Epithelial cell of proximal tubule (primary cell): ENCODE data around the gene PHLDA1. TPM values are rescaled to one million over a fixed set of nuclear protein-coding genes. Genes with fewer than 3 reads are reported as not detected.
A peak's percentile ranks its signal among the peaks of the same experiment; 100 is the strongest.

Experiments
- DNase-seq: peaks from one replicate; pipeline ENCODE4 v3.0.0-alpha.2; 2011; ENCODE audit warnings: low read depth
- H3K4me3 ChIP-seq: 2 replicates; pipeline ENCODE4 v1.5.1; 2011; ENCODE audit warnings: low read depth, mild to moderate bottlenecking, low read length
- total RNA-seq: library from RNA; depleted of rRNA; stranded (reverse); fragments of >200 nt; gene quantifications from 2 replicates; pipeline ENCODE4 v1.2.3, GENCODE V29; 2015
- TF ChIP-seq, protein P1 (sequence below): conservative IDR thresholded peaks from 2 replicates; pipeline ENCODE4 v1.5.1; 2012; ENCODE audit warnings: low read depth, mild to moderate bottlenecking, low read length

The PHLDA1 gene
- total RNA-seq: 74.3 and 89.0 TPM in 2 replicates

DNA sequence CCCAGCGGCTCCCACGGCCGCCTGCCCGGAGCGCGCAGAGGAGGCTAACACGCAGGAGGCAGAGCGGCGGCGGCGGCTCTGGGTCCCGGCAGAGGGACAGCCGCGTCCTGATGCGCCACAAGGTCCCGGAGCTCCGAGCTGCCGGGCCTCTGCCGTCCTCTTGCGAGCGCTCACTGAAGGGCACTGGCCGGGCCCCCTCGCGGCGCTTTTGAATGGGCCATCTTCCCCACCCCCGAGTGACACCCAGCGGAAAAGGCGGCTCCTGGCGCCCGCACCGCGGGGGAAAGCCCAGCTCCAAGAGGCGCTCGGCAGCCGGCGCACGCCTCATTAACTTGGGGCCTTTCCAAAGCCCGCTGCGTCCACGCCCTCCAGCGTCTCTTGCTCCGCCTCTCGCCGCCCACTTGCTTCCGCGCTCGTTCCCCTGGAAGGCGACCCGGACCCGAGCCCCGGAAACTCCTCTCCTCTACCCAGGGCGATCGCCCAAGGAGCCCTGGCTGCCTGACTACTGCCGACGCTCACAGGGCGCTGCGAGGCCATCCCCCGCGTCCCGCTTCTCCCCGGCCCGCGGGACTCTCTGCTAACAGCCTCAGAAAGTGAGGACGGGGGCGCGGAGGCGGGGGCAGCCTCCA lies at the start of gene PHLDA1:
Gene PHLDA1 (minus strand): TSS at position 363 of the 629 bp plus-strand sequence.
- no peak for DNase-seq
- peak within 1 kb of the TSS; percentile 96 for H3K4me3 ChIP-seq
- TF ChIP-seq, protein P1, sequence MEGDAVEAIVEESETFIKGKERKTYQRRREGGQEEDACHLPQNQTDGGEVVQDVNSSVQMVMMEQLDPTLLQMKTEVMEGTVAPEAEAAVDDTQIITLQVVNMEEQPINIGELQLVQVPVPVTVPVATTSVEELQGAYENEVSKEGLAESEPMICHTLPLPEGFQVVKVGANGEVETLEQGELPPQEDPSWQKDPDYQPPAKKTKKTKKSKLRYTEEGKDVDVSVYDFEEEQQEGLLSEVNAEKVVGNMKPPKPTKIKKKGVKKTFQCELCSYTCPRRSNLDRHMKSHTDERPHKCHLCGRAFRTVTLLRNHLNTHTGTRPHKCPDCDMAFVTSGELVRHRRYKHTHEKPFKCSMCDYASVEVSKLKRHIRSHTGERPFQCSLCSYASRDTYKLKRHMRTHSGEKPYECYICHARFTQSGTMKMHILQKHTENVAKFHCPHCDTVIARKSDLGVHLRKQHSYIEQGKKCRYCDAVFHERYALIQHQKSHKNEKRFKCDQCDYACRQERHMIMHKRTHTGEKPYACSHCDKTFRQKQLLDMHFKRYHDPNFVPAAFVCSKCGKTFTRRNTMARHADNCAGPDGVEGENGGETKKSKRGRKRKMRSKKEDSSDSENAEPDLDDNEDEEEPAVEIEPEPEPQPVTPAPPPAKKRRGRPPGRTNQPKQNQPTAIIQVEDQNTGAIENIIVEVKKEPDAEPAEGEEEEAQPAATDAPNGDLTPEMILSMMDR: peak; percentile 54

DNA sequence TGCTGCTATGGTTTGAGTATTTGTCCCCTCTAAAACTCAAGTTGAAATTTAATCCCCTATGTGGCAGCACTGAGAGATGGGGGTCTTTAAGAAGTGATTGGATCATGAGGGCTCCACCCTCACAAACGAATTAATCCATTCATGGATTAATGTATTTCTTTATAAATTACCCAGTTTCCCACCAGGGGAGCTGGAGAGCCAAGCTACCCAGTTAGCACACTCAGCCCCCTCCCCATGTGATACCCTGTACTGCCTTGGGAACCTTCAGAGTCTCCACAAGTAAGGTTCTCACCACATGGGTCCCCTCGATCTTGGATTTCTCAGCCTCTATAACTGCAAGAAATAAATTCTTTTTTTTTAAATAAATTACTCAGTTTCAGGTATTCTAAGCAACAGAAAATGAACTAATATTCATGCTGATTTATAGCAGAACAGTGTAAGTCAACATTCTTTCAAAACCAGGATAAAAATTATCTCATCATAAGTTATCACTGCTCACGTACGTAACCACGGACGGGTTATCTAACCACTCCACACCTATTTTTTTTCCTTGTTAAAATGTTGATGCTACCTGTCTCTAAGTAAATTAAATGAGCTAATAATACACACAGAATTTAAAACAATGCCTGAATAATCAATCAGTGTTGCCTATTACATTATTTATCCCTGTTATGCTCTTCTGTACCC lies 49.3 kb upstream of the PHLDA1 start:
- TF ChIP-seq, protein P1: peak; percentile 41
- DNase-seq: no peak

DNA sequence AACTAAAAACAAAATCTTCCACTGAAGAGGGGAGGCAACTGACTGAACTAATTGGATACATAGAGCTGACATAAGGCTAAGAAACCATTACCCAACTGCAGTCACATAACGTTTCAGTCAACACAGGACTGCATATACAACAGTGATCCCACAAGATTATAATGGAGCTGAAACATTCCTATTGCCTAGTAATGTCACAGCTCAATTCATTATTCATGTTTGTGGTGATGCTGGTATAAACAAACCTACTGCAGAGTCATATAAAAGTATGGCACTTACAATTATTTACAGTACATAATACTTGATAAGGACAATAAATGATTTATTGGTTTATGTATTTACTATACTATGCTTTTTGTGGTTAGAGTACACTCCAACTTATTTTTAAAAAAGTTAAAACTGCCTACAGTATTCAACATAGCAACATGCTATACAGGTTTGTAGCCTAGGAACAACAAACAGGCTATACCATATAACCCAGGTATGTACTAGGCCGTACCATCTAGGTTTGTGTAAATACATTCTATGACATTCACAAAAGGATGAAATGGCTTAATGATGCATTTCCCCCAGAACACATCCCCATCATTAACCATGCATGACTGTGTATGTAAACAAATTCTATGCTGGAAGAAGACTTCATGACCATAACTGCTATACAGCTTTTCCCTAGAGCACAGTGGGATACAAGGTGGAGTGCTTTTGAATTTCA lies 48.6 kb upstream of the PHLDA1 start:
- DNase-seq: no peak
- H3K4me3 ChIP-seq: no peak overlapping the region
- TF ChIP-seq, protein P1: no peak

More for the DNA sequence above, 49.3 kb upstream of the PHLDA1 start:
- H3K4me3 ChIP-seq: no peak overlapping the region

DNA sequence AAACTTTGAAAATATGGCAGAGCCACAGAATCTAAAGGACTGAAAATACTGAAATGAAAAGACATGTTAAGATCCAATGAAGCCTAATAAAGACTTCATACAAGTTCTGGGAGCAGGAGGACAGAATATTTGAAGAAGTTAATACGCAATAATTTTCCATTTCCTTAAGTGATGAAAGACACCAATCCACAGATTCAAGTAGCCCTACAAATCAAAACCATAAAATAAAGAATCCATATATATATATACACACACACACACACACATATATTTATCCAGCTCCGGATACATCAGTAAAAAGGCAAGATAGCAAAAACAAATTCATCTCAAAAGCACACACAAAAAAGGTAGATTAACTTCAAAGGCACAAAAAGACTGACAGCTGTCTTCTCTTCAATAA lies 47.2 kb upstream of the PHLDA1 start:
- DNase-seq: no peak
- TF ChIP-seq, protein P1: no peak
- H3K4me3 ChIP-seq: no peak overlapping the region

DNA sequence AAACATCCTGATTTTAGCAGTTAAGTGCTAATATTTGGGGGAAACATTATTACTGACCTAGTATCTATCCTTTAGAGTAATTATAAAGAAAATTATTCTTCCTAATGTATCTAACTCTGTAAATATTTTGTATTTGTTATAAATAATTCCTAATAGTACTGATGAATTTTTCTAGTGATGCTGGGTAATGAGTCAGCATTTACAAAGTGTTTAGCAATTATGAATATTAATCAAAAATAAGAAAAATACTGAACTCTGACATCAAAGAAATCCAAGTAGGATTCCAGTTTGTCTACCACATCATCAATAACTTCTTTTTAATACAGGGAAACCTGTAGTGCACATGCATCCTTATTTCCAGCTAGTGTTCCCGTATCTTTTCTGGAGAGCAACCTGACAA lies 43.9 kb upstream of the PHLDA1 start:
- TF ChIP-seq, protein P1: no peak
- no peak overlapping the region for H3K4me3 ChIP-seq
- DNase-seq: no peak

DNA sequence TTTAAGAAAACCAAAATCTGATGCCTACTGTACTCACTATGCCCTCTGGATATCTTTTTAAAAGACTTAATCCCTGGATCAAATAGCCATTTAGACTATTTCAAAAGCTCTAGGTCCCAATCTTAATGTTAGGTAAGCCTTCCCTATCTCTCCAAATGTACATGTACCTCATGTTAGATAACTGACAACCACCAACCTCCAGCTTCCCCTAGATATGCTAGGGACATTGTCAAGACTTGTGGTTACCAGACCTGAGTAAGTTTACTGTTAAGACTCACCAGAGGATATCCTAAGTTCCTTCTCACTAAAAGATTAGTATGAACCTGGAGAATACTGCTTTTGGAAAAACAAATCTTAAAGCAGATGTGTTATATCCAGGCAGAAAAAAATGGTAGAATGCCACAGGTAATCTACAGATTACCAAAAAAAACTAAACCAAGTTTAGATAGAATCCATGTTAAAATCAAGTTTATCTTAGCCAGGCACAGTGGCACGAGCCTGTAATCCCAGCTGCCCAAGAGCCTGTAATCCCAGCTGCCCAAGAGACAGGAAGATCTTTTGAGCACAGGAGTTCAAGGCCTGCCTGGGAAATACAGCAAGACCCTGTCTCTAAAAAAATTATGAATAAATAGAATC lies 43.2 kb upstream of the PHLDA1 start:
- DNase-seq: no peak
- TF ChIP-seq, protein P1: no peak
- H3K4me3 ChIP-seq: no peak overlapping the region
